ENCODE data around the gene TNFRSF13B. TPM values are rescaled to one million over a fixed set of nuclear protein-coding genes. Genes with fewer than 3 reads are reported as not detected.

The TNFRSF13B gene
- total and polyA plus RNA-seq, 2 donors (not counting 3 experiments of a cell fraction or from before 2014, with no cell fraction given) = not detected

- intact Hi-C loops (cut with micrococcal nuclease) = no loop called here
Measured at GRCh38 chr17:16943032-16943352, 28.9 kb downstream of the TNFRSF13B start.

More at GRCh38 chr17:16943032-16943352, 28.9 kb downstream of the TNFRSF13B start:
- BruUV-seq (replicated peaks) = no TSS peak
- no peak overlapping the region for H3K4me3 ChIP-seq (replicated peaks in 1 of 3; ENCODE audit: insufficient read depth in 1 of 3, low read depth in 1 of 3, low read length in 3 of 3)
- peaks cover 0 to 3% of the 10 kb centered on the region in 2 experiments for H3K27me3 ChIP-seq (ENCODE audit: control insufficient read depth in 2 of 2, insufficient read depth in 2 of 2, low read length in 2 of 2)
- no peak overlapping the region for H3K4me2 ChIP-seq (ENCODE audit: insufficient read depth, low read length)
- H4K20me1 ChIP-seq (replicated peaks; ENCODE audit: control insufficient read depth, extremely low read depth, insufficient read depth, low read length) = no peaks in the 10 kb centered on the region
- TF ChIP-seq, protein P1, sequence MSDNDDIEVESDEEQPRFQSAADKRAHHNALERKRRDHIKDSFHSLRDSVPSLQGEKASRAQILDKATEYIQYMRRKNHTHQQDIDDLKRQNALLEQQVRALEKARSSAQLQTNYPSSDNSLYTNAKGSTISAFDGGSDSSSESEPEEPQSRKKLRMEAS (IDR thresholded peaks at IDR 0.05; ENCODE audit: insufficient read depth, insufficient read length) = no peak
- TF ChIP-seq FOS (IDR thresholded peaks at IDR 0.05; ENCODE audit: borderline replicate concordance, insufficient read depth, low read length) (no peak), POLR2AphosphoS5 (IDR thresholded peaks at IDR 0.05; ENCODE audit: insufficient read depth, low read depth, low read length) (no peak), EZH2 (IDR thresholded peaks at IDR 0.05; ENCODE audit: borderline replicate concordance, low read depth, low read length, severe bottlenecking) (no peak), JUN (IDR thresholded peaks at IDR 0.05; ENCODE audit: borderline replicate concordance, insufficient read depth, insufficient read length, low read depth) (no peak), POLR2A (IDR thresholded peaks at IDR 0.05; ENCODE audit: low read depth, low read length) (no peak)
- TF ChIP-seq, protein P2, sequence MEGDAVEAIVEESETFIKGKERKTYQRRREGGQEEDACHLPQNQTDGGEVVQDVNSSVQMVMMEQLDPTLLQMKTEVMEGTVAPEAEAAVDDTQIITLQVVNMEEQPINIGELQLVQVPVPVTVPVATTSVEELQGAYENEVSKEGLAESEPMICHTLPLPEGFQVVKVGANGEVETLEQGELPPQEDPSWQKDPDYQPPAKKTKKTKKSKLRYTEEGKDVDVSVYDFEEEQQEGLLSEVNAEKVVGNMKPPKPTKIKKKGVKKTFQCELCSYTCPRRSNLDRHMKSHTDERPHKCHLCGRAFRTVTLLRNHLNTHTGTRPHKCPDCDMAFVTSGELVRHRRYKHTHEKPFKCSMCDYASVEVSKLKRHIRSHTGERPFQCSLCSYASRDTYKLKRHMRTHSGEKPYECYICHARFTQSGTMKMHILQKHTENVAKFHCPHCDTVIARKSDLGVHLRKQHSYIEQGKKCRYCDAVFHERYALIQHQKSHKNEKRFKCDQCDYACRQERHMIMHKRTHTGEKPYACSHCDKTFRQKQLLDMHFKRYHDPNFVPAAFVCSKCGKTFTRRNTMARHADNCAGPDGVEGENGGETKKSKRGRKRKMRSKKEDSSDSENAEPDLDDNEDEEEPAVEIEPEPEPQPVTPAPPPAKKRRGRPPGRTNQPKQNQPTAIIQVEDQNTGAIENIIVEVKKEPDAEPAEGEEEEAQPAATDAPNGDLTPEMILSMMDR (IDR thresholded peaks at IDR 0.05; ENCODE audit: extremely low read depth in 1 of 2, insufficient read depth in 1 of 2, low read depth in 1 of 2, low read length in 2 of 2) = no peak
- H3K36me3 ChIP-seq (ENCODE audit: control insufficient read depth in 2 of 2, extremely low read depth in 1 of 2, insufficient read depth in 2 of 2, low read length in 2 of 2) = no peaks in the 10 kb centered on the region
- no peaks in the 10 kb centered on the region for H3K4me1 ChIP-seq (ENCODE audit: control insufficient read depth, extremely low read depth, insufficient read depth, low read length)
- DNase-seq (ENCODE audit: low read depth, low spot score) (no peak), FAIRE-seq (no peak)
- CTCF ChIA-PET = no interaction called here
- dilution Hi-C loops (cut with MboI; ENCODE audit: extremely low pct_ligation_motif_present, low sequenced_read_pairs) = no loop called here
- H3K9me3 ChIP-seq (replicated peaks; ENCODE audit: control insufficient read depth, insufficient read depth, low read length) = no peaks in the 10 kb centered on the region
- no peak overlapping the region for H2AFZ ChIP-seq (ENCODE audit: low read depth, low read length)
- H3K79me2 ChIP-seq (ENCODE audit: control insufficient read depth, insufficient read depth, low read length) = no peaks in the 10 kb centered on the region
- no peaks in the 10 kb centered on the region for H3K9me1 ChIP-seq (replicated peaks; ENCODE audit: control insufficient read depth, extremely low read depth, insufficient read depth, low read length)
- POLR2A ChIA-PET = no interaction called here
- no peak overlapping the region for H3K9ac ChIP-seq (replicated peaks; ENCODE audit: extremely low read depth, insufficient read depth, low read length)
- H3K27ac ChIP-seq (ENCODE audit: insufficient read depth, low read depth, low read length) = no peak overlapping the region
